ENCODE results near the gene POLN.
"Not testable (repeated sequence)": the region's sequence is repeated elsewhere in the genome, so short reads cannot be mapped to it uniquely, and the experiment has no call there.

The POLN gene

DNA sequence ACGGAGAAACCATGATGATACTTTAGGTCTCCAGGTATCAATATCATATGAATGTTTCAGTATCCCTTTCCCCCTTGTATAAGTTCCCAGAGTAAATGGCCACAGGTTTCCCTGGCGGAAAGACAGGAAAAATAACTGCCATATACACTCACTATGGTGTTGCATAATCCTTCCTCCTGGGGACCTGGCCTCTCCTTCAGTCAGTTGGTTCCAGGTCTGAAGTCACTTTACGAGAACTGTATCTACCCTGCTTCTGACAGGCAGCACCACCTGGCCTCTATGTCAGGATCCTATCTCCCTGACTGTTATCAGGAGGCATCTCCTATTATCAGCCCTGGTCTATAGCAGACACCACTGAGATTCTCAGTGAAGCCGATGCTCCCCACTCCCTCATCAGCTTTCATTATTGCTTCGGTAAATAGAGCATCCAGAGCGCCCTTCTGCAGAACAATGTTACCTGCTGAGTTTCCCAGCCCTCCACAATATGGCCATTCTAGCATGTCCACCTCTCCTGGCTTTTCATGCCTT lies 22.6 kb downstream of the POLN start:
- no peak for DNase-seq (ENCODE audit: low read depth)

DNA sequence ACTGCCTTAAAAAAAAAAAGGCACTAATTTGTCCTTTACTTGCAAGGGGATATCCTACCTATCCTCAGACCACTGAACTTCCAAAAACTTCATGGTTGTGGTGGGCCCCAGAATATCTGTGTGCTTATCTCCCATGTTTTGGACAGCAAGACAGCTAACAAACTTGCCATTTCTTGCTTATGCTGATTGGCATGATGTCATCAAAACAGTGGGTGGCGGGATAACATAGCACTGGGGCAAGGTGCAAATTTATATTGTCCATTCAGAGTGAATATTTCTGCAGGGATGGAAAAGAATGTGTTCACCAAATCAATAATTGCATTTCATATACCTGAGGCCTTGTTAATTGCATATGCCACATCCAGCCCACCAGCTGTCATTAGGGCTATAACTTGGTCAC lies 23.5 kb downstream of the POLN start:
- DNase-seq (ENCODE audit: low read depth) = no peak

DNA sequence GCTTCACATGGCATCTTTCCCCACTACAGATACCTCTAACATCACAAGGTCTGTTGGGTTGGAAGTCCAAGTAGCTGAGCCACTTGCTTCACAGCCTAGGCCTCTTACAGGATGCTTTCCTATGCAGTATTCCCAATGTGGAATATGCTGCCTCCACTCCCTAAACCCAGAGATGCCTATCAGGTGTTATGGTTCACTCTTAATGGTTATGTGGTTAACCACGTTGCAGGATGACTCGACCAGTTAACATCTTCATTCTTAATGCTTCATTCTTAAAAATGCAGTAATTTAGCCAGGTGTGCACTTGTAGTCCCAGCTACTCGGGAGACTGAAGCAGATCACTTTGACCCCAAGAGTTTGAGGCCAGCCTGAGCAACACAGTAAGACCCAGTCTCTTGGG lies 24.2 kb downstream of the POLN start:
- DNase-seq (ENCODE audit: low read depth) = no peak

DNA sequence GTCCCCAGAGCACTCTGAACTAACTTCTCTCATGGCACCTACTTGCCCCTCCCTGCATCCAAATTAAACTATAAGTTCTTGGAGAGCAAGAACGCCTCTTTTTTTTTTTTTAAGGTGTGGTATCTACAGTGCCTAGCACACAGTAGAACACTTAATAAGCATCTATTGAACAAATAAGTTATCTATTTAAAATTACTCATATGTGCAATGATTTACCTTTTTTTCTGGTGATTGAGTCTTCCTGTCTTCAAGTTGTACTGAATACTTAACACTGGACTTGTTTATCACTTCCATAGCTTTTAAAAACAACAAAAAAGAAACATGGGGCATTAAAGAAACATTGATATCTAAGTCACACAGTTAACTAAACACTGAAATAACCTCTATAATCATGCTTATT lies 29.1 kb downstream of the POLN start:
- DNase-seq (ENCODE audit: low read depth) = no peak

DNA sequence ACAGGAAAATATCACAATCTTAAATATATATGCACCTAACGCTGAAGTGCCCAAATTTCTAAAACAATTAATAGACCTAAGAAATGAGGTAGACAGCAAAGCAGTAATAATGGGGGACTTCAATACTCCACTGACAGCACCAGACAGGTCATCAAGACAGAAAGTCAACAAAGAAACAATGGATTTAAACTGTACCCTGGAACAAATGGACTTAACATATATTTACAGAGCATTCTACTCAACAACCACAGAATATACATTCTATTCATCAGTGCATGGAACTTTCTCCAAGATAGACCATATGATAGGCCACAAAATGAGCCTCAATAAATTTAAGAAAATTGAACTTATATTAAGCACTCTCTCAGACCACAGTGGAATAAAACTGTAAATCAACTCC lies 39.1 kb downstream of the POLN start:
- not testable (repeated sequence) for DNase-seq (ENCODE audit: low read depth)

DNA sequence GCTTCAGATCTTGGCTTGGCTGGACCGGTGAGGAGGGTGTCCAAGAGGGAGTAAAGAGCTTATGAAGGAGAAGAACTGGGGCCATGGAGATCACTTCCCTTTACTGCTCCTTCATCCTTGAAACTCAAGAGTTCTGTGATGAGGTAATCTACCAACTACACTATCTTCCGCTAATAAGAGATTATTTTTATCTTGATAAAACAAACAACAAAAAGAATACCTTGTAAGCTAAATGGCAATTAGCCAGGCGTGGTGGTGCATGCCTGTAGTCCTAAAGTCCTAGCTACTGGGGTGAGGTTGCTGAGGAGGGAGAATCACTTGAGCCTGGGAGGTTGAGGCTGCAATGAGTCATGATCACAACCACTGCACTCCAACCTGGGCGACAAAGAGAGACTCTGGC lies 47.4 kb downstream of the POLN start:
- DNase-seq (ENCODE audit: low read depth) = no peak

DNA sequence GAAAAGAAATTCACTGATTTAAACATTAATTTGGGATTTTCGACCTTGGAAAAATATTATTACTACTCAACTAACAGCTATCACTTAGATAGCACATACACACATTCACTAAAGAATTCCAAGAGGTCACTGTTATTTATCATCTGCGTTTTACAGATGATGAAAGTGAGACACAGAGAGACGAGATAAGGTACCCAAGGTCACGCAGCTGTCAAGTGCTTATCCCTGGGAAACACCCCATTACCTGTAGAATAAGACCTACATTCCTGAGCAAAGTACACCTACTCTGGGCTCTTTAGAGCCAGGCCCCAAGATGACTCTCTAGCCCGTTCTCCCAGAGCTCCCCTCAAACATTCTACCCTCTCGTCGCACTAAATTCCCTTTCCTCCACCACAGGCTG lies 48.6 kb downstream of the POLN start:
- no peak for DNase-seq (ENCODE audit: low read depth)

DNA sequence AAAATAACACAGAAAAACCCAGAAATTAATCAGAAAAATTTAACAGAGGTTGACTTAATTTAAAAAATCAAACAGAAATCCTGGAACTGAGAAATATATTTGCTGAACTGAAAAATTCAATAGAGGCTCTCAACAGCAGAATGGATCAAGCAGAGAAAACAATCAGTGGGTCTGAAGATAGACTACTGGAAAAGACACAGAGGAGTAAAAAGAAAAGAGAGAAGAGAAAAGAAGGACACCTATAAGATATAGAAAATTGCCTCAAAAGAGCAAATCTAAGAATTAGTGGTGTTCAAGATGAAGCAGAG lies 55.1 kb downstream of the POLN start:
- no peak for DNase-seq (ENCODE audit: low read depth)

DNA sequence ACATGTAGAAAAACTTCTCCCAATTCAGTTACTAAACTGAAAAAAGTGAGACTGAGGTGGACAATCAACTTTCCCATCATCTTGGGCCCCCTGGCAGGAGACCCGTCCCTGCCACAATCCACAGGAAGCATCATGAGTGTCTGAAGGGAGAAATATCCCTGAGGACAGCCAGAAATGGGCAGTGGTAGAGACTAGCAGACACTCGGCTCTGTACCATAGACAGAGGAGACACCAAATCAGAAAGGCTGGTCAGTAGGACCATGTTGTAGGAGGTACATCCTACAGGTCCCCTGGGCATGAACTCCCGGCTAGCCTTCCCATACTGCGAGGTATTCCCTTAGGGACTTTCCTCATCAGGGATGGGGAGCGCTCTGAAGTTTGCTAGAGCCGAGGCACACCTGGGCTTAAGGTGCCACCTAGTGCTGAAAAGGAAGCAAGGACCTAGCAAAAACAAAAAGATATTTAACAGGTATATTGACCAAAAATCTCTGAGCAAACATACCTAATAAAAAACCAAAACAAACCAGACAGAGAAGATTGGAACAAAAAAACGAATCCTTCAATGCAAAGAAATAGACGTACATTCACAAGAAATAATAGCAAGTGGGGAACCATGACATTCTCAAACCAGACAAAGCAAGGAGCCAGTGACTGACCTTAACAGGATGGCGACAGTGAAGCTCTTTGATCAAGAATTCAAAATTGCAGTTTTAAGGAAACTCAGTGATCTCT lies 55.6 kb downstream of the POLN start:
- no peak for DNase-seq (ENCODE audit: low read depth)

DNA sequence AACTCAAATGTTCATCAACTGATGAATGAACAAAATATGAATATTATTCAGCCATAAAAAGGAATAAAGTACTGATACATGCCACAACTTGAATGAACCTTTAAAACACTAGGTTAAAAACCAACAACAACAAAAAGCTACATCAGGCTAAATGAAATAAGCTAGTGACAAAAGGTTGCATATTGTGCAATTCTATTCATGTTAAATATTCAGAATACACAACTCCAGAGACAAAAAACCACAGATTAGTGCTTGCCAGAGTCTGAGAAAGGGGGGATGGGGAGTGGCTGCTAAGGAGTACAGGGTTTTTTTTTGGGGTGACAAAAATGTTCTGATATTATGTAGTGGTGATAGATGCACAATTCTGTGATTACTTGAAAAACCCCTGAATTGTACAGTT lies 58.5 kb downstream of the POLN start:
- no peak for DNase-seq (ENCODE audit: low read depth)

DNA sequence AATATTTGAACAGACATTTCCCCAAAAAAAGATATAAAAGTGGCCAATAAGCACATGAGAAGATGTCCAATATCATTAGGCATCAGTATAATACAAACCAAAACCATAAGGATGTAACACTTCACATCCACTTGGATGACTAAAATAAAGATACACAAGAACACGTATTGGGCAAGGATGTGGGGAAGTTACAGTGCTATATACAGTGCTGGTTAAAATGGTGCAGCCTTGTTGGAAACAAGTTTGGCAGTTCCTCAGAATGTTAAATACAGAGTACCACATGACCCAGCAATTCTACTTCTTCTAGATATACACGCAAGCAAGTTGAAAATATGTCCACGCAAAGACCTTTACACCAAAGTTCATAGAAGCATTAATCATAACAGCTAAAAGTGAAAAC lies 58.9 kb downstream of the POLN start:
- DNase-seq (ENCODE audit: low read depth) = no peak

DNA sequence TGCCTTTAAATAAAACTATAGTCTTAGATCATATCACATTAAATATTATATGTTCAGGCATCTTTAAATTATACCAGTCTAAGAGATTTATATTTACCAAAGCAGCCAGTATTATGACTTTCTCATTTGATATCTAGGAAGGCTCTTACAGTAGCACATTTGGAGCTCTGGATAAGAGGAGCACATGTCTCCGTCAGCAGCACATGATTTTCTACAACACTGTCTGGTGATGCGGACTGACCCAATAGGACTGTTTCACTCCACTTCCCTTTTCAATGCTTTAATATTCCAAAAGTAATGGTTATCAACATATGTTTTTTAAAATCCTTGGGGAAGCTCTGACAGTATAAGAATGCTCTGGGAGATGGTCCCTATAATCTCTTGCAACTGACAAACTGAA lies 61.5 kb downstream of the POLN start:
- DNase-seq (ENCODE audit: low read depth) = no peak

DNA sequence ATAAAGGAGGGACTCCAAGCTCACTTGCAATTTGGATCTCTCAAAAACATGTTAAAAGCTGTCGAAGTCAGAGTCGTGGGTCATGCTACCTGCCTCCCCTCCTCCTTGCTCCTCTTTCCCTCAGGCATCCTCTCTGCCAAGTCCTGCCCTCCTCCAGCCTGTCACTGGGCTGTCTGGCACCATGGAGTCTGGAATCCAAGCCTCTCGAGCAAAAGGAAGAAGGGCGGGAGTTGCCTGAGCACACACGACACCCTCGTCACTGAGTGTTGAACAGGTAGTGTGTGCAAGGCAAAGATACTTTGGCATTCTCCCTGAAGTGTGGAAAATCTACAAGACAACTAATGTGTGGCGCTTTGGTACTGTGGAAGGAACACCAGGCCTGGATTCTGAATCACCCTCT lies 62.2 kb downstream of the POLN start:
- no peak for DNase-seq (ENCODE audit: low read depth)

DNA sequence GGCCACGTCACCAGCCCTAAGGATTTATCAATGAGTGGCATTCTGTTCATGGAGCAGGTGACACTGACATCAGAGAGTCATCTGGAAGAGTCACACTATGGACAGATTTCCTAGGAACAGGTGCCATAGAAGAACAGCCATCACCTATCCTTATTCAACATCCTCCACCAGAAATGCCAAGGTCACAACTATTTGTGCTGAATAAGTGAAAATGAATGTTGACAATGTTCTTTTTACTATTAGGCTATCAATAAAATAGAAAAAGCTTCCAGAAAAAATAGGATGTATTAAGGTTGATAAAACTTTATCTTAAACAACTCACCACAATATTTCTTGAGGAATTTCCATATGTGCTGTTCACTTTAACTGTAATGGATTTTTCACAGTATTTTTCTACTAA lies 62.9 kb downstream of the POLN start:
- no peak for DNase-seq (ENCODE audit: low read depth)

DNA sequence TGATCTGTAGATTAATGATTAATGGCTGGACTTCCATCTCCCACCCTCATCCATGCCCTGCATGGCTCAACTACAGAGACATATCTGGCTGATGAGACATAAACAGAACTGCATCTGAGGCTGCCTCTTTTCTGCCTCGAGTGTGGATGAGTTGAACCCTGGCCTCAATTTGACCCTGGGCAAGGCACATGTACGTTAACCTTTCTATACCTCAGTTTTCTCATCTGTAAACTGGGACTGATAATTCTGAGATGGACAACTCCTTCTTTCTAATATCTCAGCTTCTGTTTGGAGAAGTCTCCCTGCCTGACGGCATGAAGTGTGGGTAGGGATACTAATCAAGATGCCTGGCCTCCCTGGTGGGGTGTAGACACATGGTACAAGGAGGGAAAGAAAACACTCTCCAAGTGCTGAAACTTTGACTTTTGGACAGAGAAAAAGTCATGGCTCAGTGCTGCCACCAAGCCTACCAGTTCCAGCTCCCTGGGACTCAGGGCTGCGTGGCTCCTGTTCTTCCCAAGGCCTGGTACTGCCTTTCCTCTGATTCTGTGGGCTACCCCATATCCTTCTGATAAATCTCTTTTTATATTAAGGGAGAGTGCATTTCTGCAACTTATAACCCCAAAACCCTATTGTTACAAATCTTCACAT lies 64.4 kb downstream of the POLN start:
- no peak for DNase-seq (ENCODE audit: low read depth)

DNA sequence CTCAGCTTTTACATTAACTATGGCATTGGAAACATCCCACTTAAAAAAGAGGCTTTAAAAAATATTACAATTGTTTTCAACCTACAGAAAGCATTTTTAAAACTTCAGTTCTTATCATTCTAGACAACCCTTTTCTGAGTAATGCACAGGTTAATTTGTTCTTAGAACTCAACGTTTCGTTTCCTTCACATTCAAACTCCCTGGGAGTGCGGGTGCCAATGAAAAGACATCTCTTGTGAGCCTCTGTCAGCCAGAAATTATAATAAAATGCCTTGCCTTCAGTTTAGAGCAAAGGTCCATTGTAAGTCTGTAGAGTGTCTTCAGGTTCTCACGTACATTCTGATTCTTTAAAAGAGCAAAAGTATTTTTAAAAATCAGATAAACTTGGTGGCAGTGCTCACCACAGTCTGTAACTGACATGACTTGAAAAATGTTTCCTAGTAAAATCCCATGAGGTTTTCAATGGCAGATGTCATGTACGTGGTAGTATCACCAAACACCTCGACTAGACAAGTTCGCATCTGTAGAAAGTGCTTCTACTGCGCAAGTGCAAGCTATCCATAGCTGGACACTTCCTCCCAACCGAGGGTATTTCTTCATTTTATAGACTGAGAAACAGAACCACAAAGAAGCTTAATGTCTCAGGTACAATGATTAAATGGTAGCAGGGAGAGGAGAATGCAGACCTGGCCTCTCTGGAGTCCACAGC lies 65.8 kb downstream of the POLN start:
- no peak for DNase-seq (ENCODE audit: low read depth)

DNA sequence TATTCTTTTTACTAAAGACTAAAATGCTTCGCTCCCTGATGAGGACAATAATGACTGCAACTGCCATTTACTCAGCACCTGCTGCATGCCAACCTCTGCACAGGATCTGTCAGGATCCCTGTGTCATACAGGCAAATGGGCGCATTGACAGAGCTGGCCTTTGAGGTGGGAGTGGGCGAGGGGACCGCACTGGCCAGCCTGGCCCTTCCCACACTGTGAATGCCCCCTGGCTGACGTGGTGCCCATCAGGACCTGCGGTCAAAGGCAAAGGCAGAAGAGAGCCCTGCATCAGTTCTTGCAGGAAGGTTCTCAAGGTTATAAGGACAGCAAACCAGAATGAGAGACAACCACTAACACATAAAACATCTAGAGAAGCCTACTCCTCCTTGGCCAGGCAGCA lies 67.9 kb downstream of the POLN start:
- no peak for DNase-seq (ENCODE audit: low read depth)

DNA sequence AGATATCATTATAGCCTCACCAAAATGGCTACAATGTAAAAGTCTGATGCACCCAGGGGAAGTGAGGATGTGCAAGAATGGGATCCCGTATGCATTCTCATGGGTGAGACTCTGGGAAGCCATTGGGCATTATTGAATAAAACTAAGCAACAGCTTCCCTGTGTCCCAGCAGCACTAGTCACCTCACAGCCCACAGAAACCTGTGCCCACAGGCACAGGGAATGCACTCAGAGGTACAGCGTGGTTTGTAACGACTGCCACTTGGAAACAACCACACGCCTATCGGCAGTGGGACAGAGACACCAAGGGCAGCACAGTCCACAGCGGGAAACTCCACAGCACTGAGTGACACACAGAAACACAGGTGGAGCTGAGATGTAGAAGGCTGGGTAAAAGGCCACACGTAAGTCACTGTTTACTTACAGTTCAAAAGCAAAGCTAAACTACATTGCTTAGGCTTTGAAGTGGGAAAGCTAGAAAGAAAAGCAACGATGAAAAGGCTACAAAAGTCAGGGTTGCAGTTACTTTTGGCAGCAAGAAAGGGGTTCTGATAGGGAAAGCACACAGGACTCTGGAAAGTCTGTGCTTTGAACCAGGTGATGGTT lies 69.2 kb downstream of the POLN start:
- DNase-seq (ENCODE audit: low read depth) = no peak

DNA sequence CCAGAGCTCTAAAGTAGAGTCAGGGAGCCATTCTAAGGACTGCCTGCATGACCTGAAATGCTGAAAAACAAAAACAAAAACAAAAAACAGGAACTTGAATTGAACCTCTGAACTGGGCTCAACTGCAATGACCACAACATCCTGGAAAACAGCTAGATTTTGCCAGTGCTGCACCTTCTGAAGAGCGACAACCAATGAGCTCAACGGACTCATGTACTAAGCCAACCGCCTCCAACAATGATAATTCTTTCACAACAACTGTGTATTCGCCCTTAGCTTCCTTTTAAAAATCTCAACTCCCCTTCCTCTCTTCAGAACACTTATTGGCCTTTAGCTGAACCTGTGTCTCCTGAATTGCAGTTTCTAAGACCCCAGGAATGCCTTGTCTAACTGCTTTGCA lies 69.8 kb downstream of the POLN start:
- no peak for DNase-seq (ENCODE audit: low read depth)

DNA sequence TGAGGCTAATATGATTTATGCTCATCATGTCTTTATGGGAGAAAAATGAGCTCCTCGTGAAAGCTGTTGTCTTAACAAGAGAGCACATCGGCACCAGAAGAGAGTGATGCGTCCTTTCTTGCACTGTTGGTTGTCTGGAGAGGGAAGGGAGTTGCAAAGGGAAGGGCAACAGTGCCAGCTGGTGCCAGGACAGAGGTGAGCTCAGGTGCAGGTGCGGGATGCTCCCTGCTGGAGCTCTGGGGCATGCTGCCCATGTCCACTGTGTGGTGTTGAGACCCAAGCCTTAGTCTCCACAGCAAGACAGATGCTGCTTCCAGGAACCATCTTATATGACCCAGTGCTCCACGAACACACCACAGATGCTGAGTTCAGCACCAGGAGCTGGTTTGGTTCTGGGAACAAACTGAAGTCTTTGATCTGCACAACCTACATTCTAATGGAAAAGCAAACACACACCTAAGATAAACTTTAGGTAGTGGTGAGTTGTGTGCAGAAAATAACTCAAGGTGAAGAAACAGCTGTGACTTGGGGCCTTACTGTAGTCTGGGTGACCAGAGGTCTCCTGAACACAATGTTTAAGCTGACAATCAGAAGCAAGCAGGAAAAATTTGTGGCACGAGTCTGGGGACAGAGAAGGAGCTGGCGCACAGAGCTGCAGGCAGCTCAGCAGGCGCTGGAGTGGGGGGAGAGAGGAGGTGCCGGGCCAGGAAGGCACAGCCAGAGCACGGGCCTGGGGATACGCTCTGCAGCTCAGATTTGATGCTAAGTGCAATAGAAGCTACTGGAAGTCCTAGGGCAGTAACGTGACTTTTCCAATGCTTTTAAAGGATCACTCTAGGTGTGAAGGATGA lies 73.2 kb downstream of the POLN start:
- no peak for DNase-seq (ENCODE audit: low read depth)

DNA sequence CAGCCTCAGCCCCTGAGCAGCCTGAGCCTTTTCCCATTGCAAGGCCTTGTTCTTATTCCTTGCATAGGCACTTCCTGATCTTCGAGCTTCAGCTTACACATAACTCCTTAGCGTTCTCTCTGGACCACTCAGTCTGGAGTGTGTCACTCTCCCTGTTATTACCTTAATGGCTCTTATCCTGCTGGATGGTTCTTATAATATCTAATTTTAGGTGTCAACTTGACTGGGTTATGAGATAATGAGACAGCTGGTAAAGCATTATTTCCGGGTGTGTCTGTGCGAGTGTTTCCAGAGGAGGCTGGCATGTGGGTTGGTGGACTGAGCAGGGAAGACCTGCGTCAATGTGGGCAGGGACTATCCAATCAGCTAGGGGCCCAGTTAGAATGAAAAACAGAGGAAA lies 75.7 kb downstream of the POLN start:
- DNase-seq (ENCODE audit: low read depth) = no peak

DNA sequence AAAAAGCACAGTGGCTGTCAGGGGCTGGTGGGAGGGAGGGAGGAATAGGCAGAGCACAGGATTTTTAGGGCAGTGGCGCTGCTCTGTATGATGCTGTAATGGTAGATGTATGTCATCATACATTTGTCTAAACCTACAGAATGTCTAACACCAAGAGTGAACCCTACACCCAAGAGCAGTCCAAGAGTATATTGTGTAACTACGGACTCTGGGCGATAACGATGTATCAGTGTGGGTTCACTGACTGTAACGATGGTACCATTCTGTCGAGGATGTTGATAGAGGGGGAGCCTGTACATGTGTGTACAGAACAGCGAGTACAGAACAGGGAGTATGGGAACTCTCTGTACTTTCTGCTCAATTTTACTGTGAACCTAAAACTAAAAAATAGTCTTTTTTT lies 76.5 kb downstream of the POLN start:
- DNase-seq (ENCODE audit: low read depth) = no peak

Measured in CMK (cell line).